Measurements from ENCODE around the gene C19orf85. TPM values are rescaled to one million over a fixed set of nuclear protein-coding genes. Genes with fewer than 3 reads are reported as not detected.

The C19orf85 gene
- total RNA-seq, 1 experiment from 2014 or later: not detected

Other genes with a start within 250 kb of the C19orf85 start
- gene TMEM86B, start 236.0 kb downstream of the C19orf85 start, total RNA-seq (2021; ENCODE audit: unreplicated experiment): 14.2 TPM
- 172 TPM for gene PPP6R1, start 205.7 kb downstream of the C19orf85 start, total RNA-seq (2021; ENCODE audit: unreplicated experiment)
- 84.2 TPM for gene HSPBP1, start 184.6 kb downstream of the C19orf85 start, total RNA-seq (2021; ENCODE audit: unreplicated experiment)
- gene BRSK1, start 180.8 kb downstream of the C19orf85 start, total RNA-seq (2021; ENCODE audit: unreplicated experiment): 7.9 TPM
- not detected for gene TMEM150B, start 139.4 kb downstream of the C19orf85 start, total RNA-seq (2021; ENCODE audit: unreplicated experiment)
- 30.6 TPM for gene KMT5C, start 124.9 kb downstream of the C19orf85 start, total RNA-seq (2021; ENCODE audit: unreplicated experiment)
- 5.6 TPM for gene COX6B2, start 110.0 kb downstream of the C19orf85 start, total RNA-seq (2021; ENCODE audit: unreplicated experiment)
- not detected for gene GARIN5B, start 101.5 kb downstream of the C19orf85 start, total RNA-seq (2021; ENCODE audit: unreplicated experiment)
- 4.4 TPM for gene IL11, start 94.3 kb downstream of the C19orf85 start, total RNA-seq (2021; ENCODE audit: unreplicated experiment)
- 0.74 TPM for gene TMEM190, start 87.9 kb downstream of the C19orf85 start, total RNA-seq (2021; ENCODE audit: unreplicated experiment)
- 7.4 TPM for gene TMEM238, start 80.5 kb downstream of the C19orf85 start, total RNA-seq (2021; ENCODE audit: unreplicated experiment)
- 2,154 TPM for gene RPL28, start 78.8 kb downstream of the C19orf85 start, total RNA-seq (2021; ENCODE audit: unreplicated experiment)
- 635 TPM for gene UBE2S, start 57.0 kb downstream of the C19orf85 start, total RNA-seq (2021; ENCODE audit: unreplicated experiment)
- 0.03 TPM for gene SHISA7, start 21.5 kb downstream of the C19orf85 start, total RNA-seq (2021; ENCODE audit: unreplicated experiment)
- 150 TPM for gene ISOC2, start 3.1 kb downstream of the C19orf85 start, total RNA-seq (2021; ENCODE audit: unreplicated experiment)
- 21.7 TPM for gene ZNF628, start 11.9 kb upstream of the C19orf85 start, total RNA-seq (2021; ENCODE audit: unreplicated experiment)
- 93.1 TPM for gene NAT14, start 20.4 kb upstream of the C19orf85 start, total RNA-seq (2021; ENCODE audit: unreplicated experiment)
- 13.0 TPM for gene SSC5D, start 23.7 kb upstream of the C19orf85 start, total RNA-seq (2021; ENCODE audit: unreplicated experiment)
- gene SBK2, start 72.4 kb upstream of the C19orf85 start, total RNA-seq (2021; ENCODE audit: unreplicated experiment): 0.69 TPM
- 4.0 TPM for gene SBK3, start 80.8 kb upstream of the C19orf85 start, total RNA-seq (2021; ENCODE audit: unreplicated experiment)
- 39.5 TPM for gene ZNF579, start 116.1 kb upstream of the C19orf85 start, total RNA-seq (2021; ENCODE audit: unreplicated experiment)
- gene FIZ1, start 134.8 kb upstream of the C19orf85 start, total RNA-seq (2021; ENCODE audit: unreplicated experiment): 28.5 TPM
- 26.4 TPM for gene ZNF524, start 135.5 kb upstream of the C19orf85 start, total RNA-seq (2021; ENCODE audit: unreplicated experiment)
- 25.6 TPM for gene ZNF865, start 140.9 kb upstream of the C19orf85 start, total RNA-seq (2021; ENCODE audit: unreplicated experiment)
- gene ZNF784, start 159.8 kb upstream of the C19orf85 start, total RNA-seq (2021; ENCODE audit: unreplicated experiment): 8.9 TPM
- 58.0 TPM for gene ZNF580, start 176.3 kb upstream of the C19orf85 start, total RNA-seq (2021; ENCODE audit: unreplicated experiment)
- 39.0 TPM for gene ZNF581, start 178.9 kb upstream of the C19orf85 start, total RNA-seq (2021; ENCODE audit: unreplicated experiment)
- gene CCDC106, start 183.5 kb upstream of the C19orf85 start, total RNA-seq (2021; ENCODE audit: unreplicated experiment): 47.8 TPM
- gene U2AF2, start 190.3 kb upstream of the C19orf85 start, total RNA-seq (2021; ENCODE audit: unreplicated experiment): 545 TPM
- gene EPN1, start 210.5 kb upstream of the C19orf85 start, total RNA-seq (2021; ENCODE audit: unreplicated experiment): 361 TPM